Measurements from ENCODE around the gene ARMCX5.

ARMCX5 gene

GRCh38 chrX:102599084-102599950, at the start of gene ARMCX5:
Gene ARMCX5 (plus strand): TSS chrX:102599515. CDS start chrX:102602142, 2,627 bp downstream.
- peak; percentile 69 for DNase-seq (ENCODE audit: low spot score)

- no peak for DNase-seq (ENCODE audit: low spot score)
Measured at GRCh38 chrX:102558607-102559006, 40.7 kb upstream of the ARMCX5 start.

GRCh38 chrX:102560423-102561068, 38.8 kb upstream of the ARMCX5 start:
- no peak for DNase-seq (ENCODE audit: low spot score)

GRCh38 chrX:102580891-102581290, 18.4 kb upstream of the ARMCX5 start:
- DNase-seq (ENCODE audit: low spot score), result no peak

GRCh38 chrX:102593367-102593766, 5.9 kb upstream of the ARMCX5 start:
- no peak for DNase-seq (ENCODE audit: low spot score)

GRCh38 chrX:102599951-102600579, 750 bp downstream of the ARMCX5 start:
- DNase-seq (ENCODE audit: low spot score), result peak; percentile 21

- DNase-seq (ENCODE audit: low spot score), result no peak
Measured at GRCh38 chrX:102604327-102604726, 5.0 kb downstream of the ARMCX5 start.

- no peak for DNase-seq (ENCODE audit: low spot score)
Measured at GRCh38 chrX:102606115-102606514, 6.8 kb downstream of the ARMCX5 start.

- no peak for DNase-seq (ENCODE audit: low spot score)
Measured at GRCh38 chrX:102610905-102611304, 11.6 kb downstream of the ARMCX5 start.

GRCh38 chrX:102624105-102624504, 24.8 kb downstream of the ARMCX5 start:
- no peak for DNase-seq (ENCODE audit: low spot score)

- DNase-seq (ENCODE audit: low spot score), result no peak
Measured at GRCh38 chrX:102627640-102628039, 28.3 kb downstream of the ARMCX5 start.

- DNase-seq (ENCODE audit: low spot score), result no peak
Measured at GRCh38 chrX:102637561-102637960, 38.2 kb downstream of the ARMCX5 start.

GRCh38 chrX:102650903-102651241, 51.6 kb downstream of the ARMCX5 start:
- DNase-seq (ENCODE audit: low spot score), result no peak

- peak; percentile 10 for DNase-seq (ENCODE audit: low spot score)
Measured at GRCh38 chrX:102651242-102652011, 52.1 kb downstream of the ARMCX5 start, which contains the start of gene GPRASP1. Gene GPRASP1 (plus strand): TSS chrX:102651483. CDS start chrX:102653914, 2,431 bp downstream.

- peak; percentile 10 for DNase-seq (ENCODE audit: low spot score)
Measured at GRCh38 chrX:102652031-102652688, 52.8 kb downstream of the ARMCX5 start.
